HG03354 (cell line): ENCODE measurements around the gene TMEM154.

ENCODE experiments used
- ATAC-seq: cut with Tn5 transposase; IDR thresholded peaks from one replicate; pipeline ENCODE4 v1.9.1; 2021; ENCODE audit warnings: mild to moderate bottlenecking; ENCODE audit not compliant: unreplicated experiment, poor library complexity, severe bottlenecking

Gene TMEM154

GRCh38 chr4:152697284-152698088 is 17.7 kb upstream of the TMEM154 start:
- ATAC-seq, result peak; percentile 37

GRCh38 chr4:152696764-152697261 is 17.0 kb upstream of the TMEM154 start:
- ATAC-seq, result peak; percentile 99

- ATAC-seq, result no peak
These were observed 14.1 kb upstream of the TMEM154 start for GRCh38 chr4:152693871-152694270.

GRCh38 chr4:152691761-152692160 is 12.0 kb upstream of the TMEM154 start:
- no peak for ATAC-seq

- ATAC-seq, result no peak
These were observed 11.2 kb upstream of the TMEM154 start for GRCh38 chr4:152690706-152691651.

- no peak for ATAC-seq
These were observed 10.1 kb upstream of the TMEM154 start for GRCh38 chr4:152689615-152690501.

- no peak for ATAC-seq
These were observed 8.3 kb upstream of the TMEM154 start for GRCh38 chr4:152687974-152688599.

GRCh38 chr4:152686452-152687013 is 6.7 kb upstream of the TMEM154 start:
- ATAC-seq, result no peak

- ATAC-seq, result no peak
These were observed 4.8 kb upstream of the TMEM154 start for GRCh38 chr4:152684587-152684986.

GRCh38 chr4:152684007-152684406 is 4.2 kb upstream of the TMEM154 start:
- peak; percentile 51 for ATAC-seq

GRCh38 chr4:152682143-152682941 is 2.5 kb upstream of the TMEM154 start:
- no peak for ATAC-seq

GRCh38 chr4:152680988-152681603 is 1.3 kb upstream of the TMEM154 start:
- ATAC-seq, result no peak

GRCh38 chr4:152678841-152679240 is 956 bp downstream of the TMEM154 start:
- no peak for ATAC-seq

GRCh38 chr4:152677117-152677516 is 2.7 kb downstream of the TMEM154 start:
- ATAC-seq, result no peak

GRCh38 chr4:152676052-152676854 is 3.5 kb downstream of the TMEM154 start:
- ATAC-seq, result no peak

- no peak for ATAC-seq
These were observed 5.4 kb downstream of the TMEM154 start for GRCh38 chr4:152674359-152674758.

- ATAC-seq, result no peak
These were observed 6.3 kb downstream of the TMEM154 start for GRCh38 chr4:152673489-152673888.
